ENCODE measurements around the gene NR6A1.

The NR6A1 gene

GRCh38 chr9:124802426-124802825 is 31.3 kb upstream of the NR6A1 start:
- H3K4me3 ChIP-seq (ENCODE audit: low read length): no peak overlapping the region
- TF ChIP-seq ZNF274 (IDR thresholded peaks at IDR 0.05; ENCODE audit: low read depth, low read length): no peak

- TF ChIP-seq ZNF274 (IDR thresholded peaks at IDR 0.05; ENCODE audit: low read depth, low read length): no peak
- H3K4me3 ChIP-seq (ENCODE audit: low read length): no peak overlapping the region
These were observed 30.2 kb upstream of the NR6A1 start for GRCh38 chr9:124801356-124801755.

- TF ChIP-seq ZNF274 (IDR thresholded peaks at IDR 0.05; ENCODE audit: low read depth, low read length): no peak
- no peak overlapping the region for H3K4me3 ChIP-seq (ENCODE audit: low read length)
These were observed 29.5 kb upstream of the NR6A1 start for GRCh38 chr9:124800306-124801259.

- no peak for TF ChIP-seq ZNF274 (IDR thresholded peaks at IDR 0.05; ENCODE audit: low read depth, low read length)
- no peak overlapping the region for H3K4me3 ChIP-seq (ENCODE audit: low read length)
These were observed 28.3 kb upstream of the NR6A1 start for GRCh38 chr9:124799274-124800006.

GRCh38 chr9:124797343-124798103 is 26.4 kb upstream of the NR6A1 start:
- H3K4me3 ChIP-seq (ENCODE audit: low read length): no peak overlapping the region
- TF ChIP-seq ZNF274 (IDR thresholded peaks at IDR 0.05; ENCODE audit: low read depth, low read length): no peak

- no peak overlapping the region for H3K4me3 ChIP-seq (ENCODE audit: low read length)
- no peak for TF ChIP-seq ZNF274 (IDR thresholded peaks at IDR 0.05; ENCODE audit: low read depth, low read length)
These were observed 24.8 kb upstream of the NR6A1 start for GRCh38 chr9:124795881-124796431.

- no peak for TF ChIP-seq ZNF274 (IDR thresholded peaks at IDR 0.05; ENCODE audit: low read depth, low read length)
- H3K4me3 ChIP-seq (ENCODE audit: low read length): no peak overlapping the region
These were observed 23.9 kb upstream of the NR6A1 start for GRCh38 chr9:124794902-124795491.

- no peak overlapping the region for H3K4me3 ChIP-seq (ENCODE audit: low read length)
- no peak for TF ChIP-seq ZNF274 (IDR thresholded peaks at IDR 0.05; ENCODE audit: low read depth, low read length)
These were observed 22.0 kb upstream of the NR6A1 start for GRCh38 chr9:124793015-124793541.

- TF ChIP-seq ZNF274 (IDR thresholded peaks at IDR 0.05; ENCODE audit: low read depth, low read length): no peak
- H3K4me3 ChIP-seq (ENCODE audit: low read length): no peak overlapping the region
These were observed 21.3 kb upstream of the NR6A1 start for GRCh38 chr9:124792257-124793014.

GRCh38 chr9:124790801-124791505 is 19.8 kb upstream of the NR6A1 start:
- TF ChIP-seq ZNF274 (IDR thresholded peaks at IDR 0.05; ENCODE audit: low read depth, low read length): no peak
- no peak overlapping the region for H3K4me3 ChIP-seq (ENCODE audit: low read length)

GRCh38 chr9:124790301-124790700 is 19.2 kb upstream of the NR6A1 start:
- no peak overlapping the region for H3K4me3 ChIP-seq (ENCODE audit: low read length)
- TF ChIP-seq ZNF274 (IDR thresholded peaks at IDR 0.05; ENCODE audit: low read depth, low read length): no peak

GRCh38 chr9:124789531-124789930 is 18.4 kb upstream of the NR6A1 start:
- no peak overlapping the region for H3K4me3 ChIP-seq (ENCODE audit: low read length)
- TF ChIP-seq ZNF274 (IDR thresholded peaks at IDR 0.05; ENCODE audit: low read depth, low read length): no peak

Measured in GM08714 (cell line).